Fibroblast of skin of left biceps (primary cell): ENCODE measurements around the gene ENTPD8.

Experiments used
- DNase-seq, 2 experiments: peaks; one replicate each; pipeline ENCODE4 v3.0.0-alpha.2; 2013; ENCODE audit warnings: low read depth in 2 of 2

Gene ENTPD8

DNA sequence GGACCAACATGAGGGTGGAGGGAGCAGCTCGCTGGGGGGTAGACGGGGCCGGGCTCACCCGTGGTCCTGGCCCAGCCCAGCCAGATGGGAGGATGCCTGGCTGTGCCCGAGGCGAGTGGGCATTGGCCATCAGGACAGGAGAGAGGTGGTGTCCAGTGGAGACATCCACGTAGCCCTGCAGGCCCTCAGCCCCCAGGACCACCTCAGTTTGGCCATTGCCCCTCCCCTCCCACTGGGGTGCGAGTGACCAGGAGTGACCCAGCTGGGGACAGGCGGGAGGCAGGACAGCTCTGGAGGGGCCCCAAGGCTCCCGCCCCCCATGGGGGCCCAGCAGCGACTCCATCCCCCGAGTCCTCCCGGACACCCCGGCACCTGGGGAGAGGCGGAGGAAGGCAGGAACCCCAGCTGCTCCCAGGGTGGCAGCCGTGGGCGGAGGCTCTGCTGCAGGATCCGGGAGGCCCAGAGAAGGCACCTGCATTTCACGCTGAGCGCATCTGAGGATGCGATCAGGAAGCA is 9.7 kb downstream of the ENTPD8 start:
- no peak for DNase-seq

DNA sequence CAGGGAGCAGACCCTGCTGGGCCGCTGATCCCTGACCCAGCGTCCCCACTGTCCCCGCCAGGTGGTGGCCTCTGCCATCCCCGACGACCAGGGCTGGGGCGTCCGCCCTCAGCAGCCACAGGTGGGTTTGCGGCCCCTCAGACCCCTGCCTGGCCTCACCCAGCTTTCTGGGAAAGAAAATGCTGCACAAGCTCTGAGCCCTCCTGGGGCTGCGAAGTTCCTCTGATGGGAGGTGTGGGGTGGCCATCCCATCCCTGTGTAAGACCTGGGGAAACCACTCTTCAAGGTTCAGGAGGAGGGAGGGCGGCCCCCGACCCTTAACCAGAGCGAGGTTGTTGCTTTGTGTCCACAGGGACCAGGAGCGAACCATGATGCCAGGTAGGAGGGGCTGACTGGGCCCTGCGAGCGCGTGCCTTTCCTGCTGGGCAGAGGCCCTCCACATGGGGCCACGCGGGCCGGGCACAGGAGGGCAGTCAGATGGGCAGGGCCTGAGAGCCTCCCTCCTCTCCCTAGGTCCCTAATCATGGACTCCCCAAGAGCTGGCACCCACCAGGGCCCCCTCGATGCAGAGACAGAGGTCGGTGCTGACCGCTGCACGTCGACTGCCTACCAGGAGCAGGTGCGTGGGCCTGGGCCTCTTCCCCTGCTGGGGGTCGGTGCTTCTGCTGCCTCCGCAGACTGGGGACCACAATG is 10.3 kb downstream of the ENTPD8 start:
- DNase-seq: no peak

DNA sequence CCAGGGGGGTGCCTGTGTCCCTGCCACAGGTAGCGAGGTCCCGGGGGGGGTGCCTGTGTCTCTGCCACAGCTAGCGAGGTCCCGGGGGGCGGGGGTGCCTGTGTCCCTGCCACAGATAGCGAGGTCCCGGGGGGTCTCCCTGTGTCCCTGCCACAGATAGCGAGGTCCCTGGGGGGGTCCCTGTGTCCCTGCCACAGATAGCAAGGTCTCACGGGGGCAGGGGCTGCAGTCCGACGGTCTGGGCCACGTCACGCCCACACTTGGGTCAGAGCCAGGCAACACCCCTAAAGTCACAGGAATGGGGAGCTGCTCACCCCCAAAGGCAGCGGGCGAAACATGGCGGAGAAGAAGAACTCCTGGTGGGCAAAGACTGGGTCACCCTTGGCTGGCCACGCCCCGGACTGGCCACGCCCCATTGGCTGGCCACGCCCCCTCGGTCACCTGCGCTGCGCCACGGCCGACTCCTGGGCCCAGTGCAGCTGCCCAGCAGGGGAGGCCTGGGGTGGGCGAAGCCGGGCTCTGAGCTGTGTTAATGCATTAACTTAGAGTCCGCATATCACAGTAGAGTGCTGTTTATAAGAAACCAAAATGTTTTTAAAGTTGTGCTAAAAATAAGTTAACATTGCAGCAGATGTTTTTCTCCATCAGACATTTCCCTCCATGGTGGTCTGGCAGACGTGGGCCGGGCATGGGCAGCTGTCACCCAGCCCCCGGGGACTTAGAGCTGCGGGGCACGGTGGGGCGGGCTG is 11.0 kb downstream of the ENTPD8 start:
- DNase-seq: no peak

DNA sequence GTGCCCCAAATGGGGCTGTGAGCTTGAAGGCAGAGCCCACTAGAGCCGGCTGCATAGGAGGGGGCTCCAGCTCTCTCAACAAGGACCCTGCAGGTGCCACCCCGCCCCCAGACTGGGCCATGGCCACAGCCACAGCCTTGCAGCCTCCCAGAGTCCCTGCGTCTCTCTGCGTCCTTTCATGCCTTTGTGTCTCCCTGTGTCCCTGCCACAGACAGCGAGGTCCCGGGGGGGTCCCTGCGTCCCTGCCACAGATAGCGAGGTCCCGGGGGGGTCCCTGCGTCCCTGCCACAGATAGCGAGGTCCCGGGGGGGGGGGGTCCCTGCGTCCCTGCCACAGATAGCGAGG is 11.6 kb downstream of the ENTPD8 start:
- DNase-seq: no peak

DNA sequence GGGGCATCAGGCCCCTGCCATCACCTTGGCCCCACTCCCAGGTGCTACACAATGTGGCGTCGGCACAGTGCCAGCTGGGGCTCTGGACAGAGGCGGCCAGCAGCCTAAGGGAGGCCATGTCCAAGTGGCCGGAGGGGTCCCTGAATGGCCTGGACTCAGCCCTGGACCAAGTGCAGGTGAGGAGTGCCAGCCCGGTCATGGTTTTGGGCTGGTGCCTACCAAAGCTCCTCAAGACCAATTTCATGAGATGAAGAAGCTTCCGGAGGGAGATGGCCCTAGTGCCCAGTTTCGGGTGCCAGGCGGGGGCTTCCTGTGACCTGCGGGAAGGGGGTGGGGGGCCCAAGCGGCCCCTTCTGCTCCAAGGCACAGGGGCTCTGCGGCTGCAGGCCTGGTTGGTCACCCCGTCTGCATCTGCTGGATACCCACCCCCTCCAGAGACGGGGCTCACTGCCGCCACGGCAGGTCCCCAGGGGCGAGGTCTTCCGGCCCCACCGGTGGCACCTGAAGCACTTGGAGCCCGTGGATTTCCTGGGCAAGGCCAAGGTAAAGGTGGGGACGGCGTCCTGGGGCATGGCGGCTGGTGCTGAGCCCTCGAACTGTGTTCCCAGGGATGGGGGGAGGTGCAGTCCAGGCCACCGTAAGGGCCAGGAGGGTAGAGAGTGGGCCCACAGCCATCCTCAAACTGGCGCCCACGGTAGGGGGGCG is 12.2 kb downstream of the ENTPD8 start:
- DNase-seq: no peak

DNA sequence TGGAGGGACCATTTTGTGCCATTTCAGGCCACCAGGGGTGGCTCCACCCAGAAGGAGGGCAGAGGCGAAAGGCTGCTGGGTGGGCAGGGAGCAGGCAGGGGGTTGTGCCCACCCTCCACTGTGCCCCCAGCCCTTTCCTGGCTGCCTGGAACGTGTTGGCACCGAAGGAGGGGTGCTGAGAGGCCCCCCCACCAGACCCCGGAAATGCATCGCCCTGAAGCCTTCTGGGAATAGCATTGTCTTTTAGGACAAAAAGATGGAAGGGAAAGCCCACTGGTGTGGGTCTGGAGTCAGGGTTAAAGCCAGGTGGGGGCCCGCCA is 12.9 kb downstream of the ENTPD8 start:
- DNase-seq: no peak

DNA sequence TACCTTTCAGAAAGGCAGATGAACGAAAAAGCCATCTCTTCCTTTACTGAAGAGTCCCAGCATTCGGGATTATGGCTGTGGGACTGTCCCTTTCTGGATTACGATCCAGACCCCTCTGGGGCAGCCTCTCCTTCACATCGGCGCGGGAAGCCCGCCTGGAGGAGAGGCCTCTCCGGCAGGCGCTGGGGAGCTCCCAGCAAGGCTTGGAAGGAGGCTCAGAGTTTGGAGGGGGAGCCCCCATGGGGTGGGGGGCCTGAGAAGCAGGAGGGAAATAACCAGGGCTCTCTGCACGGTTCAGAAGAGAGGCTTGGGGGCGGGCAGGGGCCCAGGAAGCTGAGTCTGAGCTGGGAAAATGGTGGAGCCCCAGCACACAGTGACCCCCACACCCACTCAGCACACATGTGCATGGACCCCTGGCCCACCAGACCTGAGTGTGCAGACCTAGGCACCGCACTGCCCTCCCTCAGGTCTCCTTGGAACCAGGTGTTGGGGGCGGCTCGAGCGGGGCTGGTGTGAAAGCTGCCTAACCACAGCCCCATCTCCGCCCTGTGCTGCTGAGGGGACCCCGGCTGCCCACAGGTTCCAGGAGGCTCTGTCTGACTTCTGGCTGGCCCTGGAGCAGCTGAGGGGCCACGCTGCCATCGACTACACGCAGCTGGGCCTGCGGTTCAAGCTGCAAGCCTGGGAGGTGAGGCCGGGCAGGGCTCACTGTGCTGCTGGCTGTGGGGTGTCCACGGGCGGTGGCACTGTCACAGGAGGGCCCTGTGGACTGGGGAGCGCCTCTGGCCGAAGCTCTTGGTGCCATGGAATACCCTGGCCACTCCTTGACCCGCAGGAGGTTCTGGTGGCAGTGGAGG is 13.5 kb downstream of the ENTPD8 start:
- DNase-seq: no peak

DNA sequence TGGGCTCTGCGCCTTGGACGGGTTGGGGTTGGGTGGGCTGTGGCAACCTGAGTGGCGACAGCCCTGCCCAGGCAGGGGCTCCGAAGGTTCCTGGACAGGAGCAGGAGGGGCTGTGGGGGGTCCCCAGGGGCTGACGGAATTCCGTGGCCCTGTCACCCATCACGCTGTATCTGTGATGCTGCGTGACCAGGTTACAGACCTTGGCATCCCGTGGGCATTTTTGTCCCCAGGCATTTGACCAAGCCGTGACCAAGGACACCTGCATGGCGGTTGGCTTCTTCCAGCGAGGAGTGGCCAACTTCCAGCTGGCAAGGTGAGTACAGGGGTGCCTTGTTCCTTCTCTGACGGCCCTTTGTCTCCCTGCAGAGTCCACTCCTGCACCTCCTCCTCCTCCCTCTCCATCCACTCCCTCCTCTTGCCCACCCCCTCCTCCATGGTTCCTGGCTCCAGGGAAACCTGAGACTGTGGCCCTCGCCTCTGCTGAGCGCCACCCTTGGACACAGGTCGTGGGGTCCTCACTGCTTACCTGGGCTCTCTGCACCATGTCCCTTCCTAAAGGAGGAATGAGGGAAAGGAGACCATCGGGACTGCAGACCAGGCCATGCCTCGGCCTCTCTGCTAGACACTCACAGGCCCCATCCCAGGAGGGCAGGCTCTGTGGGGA is 15.0 kb downstream of the ENTPD8 start:
- DNase-seq: no peak

DNA sequence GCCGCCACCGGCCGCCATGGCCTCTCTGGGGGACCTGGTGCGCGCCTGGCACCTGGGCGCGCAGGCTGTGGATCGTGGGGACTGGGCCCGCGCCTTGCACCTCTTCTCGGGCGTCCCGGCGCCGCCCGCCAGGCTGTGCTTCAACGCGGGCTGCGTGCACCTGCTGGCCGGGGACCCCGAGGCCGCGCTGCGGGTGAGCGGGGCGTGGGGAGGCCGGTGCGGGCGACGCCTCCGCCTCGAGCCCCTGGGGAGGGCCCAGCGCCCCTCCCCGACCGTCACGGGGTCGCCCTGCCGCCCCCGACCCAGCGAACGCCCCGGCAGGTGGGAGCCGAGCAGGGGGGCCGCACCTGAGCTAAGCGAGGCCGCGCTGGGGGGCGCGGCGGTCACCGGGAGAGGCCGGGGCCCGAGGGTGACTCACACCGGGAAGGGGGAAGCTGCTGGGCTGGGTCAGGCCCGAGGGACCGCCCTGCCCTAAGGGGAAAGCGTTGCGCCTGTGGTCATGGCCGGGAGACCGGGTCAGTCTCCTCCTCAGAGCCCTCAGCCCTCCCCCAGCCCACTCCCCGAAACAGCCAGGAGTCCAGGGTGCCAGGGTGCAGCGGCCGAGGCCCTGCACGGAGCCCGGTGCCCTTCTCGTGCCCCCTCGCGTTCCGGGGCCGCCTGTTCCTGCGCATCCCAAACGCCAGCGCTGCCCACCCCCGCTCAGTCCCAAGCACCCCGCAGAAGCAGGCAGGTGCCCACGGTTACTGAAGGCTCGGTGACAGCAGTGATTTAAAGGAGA is 17.5 kb downstream of the ENTPD8 start:
- DNase-seq: no peak

DNA sequence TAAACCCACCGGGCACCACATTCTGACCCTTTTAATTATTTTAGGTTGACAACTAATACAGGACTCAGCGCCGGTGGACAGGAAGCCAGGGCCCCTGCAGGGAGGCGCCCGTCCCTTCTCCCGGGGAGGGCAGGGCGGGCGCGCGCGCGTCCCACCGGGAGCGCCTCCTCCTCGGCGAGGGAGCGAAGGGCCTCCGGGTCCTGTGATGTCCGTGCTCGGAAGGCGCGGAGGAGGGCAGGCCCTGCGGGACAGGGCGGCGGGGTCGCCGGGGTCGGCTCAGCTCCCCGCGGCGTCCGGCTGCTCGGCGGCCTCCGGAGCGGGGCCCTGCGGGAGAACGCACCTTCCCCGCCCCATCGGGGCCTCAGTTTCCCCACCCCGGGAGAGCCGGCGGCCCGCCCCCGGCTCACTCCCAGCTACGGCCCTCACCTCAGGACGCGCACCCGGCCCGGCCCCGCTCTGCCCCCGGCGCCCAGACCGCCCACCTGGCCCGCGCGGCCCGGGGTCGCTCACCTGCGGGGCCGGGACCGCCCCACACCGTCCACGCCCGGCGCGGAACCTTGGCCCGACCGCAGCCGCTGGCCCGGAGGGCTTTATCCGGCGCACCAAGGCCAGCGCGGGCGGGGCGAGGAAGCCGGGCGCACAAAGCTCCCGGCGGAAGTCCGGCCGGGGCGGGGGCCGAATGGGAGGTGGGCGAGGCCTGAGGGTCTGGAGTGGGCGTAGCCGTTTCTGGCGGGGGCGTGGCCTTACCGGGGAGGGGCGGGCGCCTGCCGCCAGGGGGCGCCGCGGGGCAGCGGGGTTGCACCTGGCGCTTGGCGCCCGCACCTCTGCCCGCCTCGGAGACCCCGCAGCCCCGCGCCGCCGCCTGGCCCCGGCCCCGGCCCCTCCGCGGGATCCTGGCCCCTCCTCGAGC is 18.3 kb downstream of the ENTPD8 start, which contains the start of the genes EXD3 and NOXA1:
EXD3 (minus strand) TSS at position 559 of the 910 bp plus-strand sequence. CDS start 27,805 bp downstream, outside the sequence.
NOXA1 (plus strand) TSS at position 790 of the 910 bp plus-strand sequence. CDS start 137 bp downstream, outside the sequence.
- peak; percentile 75 to 80 for DNase-seq

DNA sequence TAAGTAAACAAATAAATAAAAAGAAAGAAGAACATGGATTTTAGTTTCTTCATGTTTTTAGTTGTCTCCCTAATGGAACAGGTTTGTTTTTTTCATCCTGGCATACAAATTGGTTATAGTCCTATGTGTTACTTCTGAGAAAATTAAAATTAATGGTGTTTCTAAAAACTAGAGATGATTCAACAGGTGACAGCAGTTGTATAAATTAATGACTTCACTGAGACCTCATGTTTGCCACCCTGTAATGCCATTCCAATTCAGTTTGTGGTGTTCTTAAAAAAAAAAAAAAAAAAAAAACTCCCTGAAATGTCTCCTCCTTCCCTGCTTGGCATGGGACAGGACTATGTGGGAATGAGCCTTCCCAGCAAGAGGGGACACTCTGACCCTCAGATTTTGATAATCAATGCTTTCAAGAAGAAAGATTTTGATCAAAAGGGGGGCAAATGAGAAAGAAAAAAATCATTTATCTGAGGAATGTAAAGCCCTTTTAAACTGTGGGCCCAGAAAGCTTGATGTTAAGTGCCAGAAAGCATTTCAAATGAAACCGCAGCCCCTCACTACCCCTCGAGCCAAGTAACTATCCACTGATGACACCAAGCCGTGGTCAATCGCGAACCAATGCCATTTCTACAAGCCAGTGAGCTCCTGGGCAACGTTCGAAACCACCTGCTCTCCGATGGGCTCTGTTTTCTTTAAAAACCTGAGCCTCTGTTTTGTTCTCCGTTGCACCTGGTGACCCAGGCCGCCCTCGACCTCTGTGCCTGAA is 19.1 kb downstream of the ENTPD8 start:
- no peak for DNase-seq

DNA sequence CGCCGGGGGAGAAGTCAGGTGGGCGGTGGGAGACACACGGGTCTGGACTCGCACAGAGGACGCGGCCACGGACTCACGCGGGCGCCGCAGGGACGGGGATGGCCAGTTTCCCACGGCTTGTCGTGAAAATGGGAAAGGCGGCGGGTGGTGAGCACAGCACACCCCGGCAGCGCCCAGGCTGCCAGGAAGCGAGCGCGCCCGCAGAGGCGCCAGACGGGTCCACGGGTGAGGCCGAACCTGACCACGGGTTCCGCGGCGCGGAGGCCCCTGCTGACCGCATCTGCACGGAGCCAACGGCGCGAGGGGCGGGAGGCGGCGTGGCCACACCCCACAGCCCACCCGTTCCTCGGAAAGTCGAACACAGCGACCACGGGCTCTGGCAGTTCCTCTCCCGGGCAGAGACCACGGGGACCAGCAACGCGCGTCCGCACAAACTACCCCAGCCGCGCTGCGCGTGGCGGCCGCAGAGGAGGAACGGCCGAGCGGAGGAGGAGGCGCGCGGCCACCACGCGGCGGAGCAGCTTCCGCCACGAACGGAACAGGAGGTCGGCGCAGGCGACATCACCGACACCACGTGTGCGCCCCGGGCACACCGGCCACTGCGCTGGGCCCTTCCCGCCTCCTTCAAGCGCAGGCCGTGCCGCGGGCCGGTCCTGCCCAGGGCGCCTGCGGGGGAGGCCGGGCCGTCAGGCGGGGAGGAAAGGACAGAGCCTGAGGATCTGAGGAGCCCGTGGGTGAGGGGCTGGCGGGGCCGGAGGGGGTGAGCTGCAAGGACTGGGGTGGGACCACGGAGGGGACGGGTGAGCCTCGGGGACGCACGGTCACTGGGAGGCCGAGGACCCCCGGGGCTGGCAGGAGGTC is 23.8 kb downstream of the ENTPD8 start:
- no peak for DNase-seq

DNA sequence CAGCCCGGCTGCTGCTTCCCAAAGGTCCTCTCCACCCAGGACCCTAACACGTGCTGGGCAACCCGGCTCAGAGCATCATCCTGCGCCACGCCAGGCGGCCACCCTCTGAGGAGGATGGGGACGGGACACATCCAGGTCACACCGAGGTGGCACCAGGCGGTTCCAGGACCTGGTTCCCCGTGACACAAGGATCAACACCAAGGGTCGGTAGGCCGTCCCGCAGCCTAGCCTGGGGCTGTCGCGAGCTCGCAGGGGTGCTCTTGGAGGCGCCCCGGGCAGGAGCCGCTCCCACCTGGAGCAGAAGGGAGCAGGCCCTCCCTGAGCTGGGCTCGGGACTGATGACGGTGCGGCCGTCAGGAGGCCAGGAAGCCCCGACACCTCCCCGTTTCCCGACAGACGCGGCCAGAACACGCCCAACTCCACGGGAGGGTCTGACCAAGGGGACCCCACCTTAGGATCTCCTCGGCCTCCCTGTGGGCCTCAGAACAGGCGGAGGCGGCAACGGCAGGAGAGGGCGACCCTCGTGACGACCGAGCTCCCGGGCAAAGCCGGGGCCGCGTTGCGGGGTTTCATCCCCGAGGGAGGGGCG is 24.5 kb downstream of the ENTPD8 start:
- no peak for DNase-seq

DNA sequence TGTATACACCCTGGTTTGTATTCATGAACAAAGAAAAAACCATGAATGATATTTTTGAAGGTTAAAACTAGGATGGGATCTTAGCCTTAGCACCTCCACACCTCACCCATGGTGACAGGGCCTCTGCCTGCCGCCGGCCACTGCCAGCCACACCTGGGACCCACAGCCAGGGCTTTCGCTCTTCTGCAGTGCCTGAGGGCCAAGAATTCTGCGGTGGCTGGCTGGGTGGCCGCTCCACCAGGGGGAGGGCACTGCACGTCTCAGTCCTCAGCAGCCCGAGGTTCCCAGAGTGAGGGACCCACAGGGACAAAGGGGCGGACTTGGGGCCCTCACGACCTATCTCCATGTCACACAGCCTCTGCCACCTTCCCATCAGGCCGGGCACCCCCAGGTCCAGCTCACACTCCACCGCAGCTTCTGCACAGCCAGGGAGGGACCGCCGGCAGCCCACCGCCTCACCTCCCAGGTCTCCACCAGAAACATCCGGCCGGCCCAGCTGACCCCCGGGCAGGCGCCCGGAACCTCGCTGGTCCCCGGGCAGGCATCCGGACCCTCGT is 25.1 kb downstream of the ENTPD8 start:
- no peak for DNase-seq

DNA sequence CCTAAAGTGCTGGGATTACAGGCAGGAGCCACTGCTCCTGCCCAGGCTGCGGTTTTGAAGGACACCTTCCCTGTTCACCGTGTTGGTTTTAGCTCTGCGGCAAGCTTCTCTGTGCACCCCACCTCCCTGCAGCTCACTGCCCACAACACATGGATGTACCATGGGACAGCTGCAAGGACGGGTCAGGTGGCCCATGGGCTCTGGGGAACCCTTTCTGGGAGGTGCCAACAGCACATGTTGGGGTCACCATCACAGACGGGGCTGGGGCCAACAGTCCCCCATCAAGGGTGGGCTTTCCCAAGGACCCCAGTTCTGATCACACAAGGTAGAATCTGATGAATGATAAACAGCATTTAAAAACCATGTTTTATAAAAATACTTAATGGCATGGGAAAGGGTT is 25.7 kb downstream of the ENTPD8 start:
- DNase-seq: no peak

DNA sequence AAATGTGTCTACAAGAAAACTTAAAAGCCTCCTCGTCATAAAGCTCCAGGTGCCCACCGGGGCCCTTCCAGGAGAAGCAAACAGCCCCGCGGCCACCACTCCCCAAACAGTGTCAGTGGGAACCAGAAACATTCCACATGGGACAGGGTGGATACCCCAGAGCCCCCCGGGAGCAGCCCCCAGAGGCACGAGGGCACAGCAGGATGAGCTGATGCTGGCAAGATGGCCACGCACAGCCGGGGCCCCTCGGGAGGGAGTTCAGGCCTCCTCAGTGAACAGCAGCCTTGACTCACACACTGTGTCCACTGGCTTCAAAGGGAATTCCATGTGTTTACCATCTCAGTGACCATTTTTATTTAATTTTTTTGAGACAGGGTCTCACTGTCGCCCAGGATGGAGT is 28.7 kb downstream of the ENTPD8 start:
- DNase-seq: no peak
